ENCODE data around the gene AGAP1. TPM values are rescaled to one million over a fixed set of nuclear protein-coding genes. Genes with fewer than 3 reads are reported as not detected.

Gene AGAP1
- polyA plus RNA-seq, 2 of the 4 experiments (the other 2 are of a cell fraction): 20.2 to 21.9 TPM

GRCh38 chr2:235841863-235842262 lies 348.0 kb downstream of the AGAP1 start:
- ATAC-seq: no peak
- TF ChIP-seq MAFK (IDR thresholded peaks at IDR 0.05; ENCODE audit: partially characterized antibody) (no peak), CTCF (IDR thresholded peaks at IDR 0.05) (no peak), RNF2 (IDR thresholded peaks at IDR 0.05; ENCODE audit: borderline replicate concordance, low read depth) (no peak)
- Histone ChIP-seq H3K4me2 (no peak overlapping the region), H3K4me3 (no peak overlapping the region), H3K9me3 (no peaks in the 10 kb centered on the region), H3K4me1 (no peaks in the 10 kb centered on the region), H3K27ac (no peak overlapping the region)
- FAIRE-seq: no peak
- POLR2A ChIA-PET: no interaction called here
- WGBS (ENCODE audit: missing lambda C conversion rate): 93% methylated on average over 13 of the region's 13 CpGs
- no peak for DNase-seq (ENCODE audit: low read depth in 1 of 2, low spot score in 1 of 2)
- CTCF ChIA-PET: no interaction called here

GRCh38 chr2:235842941-235843340 lies 349.1 kb downstream of the AGAP1 start:
- FAIRE-seq (no peak), ATAC-seq (no peak), DNase-seq (ENCODE audit: low read depth in 1 of 2, low spot score in 1 of 2) (no peak)
- Histone ChIP-seq H3K4me2 (no peak overlapping the region), H3K27ac (no peak overlapping the region), H3K4me1 (no peaks in the 10 kb centered on the region), H3K9me3 (no peaks in the 10 kb centered on the region), H3K4me3 (no peak overlapping the region)
- TF ChIP-seq JUN (IDR thresholded peaks at IDR 0.05): no peak
- TF ChIP-seq PBX3 (IDR thresholded peaks at IDR 0.05): no peak
- TF ChIP-seq MYC (IDR thresholded peaks at IDR 0.05; ENCODE audit: borderline replicate concordance, low read length): no peak
- no peak for TF ChIP-seq MAFK (IDR thresholded peaks at IDR 0.05; ENCODE audit: partially characterized antibody)
- TF ChIP-seq, protein P1, sequence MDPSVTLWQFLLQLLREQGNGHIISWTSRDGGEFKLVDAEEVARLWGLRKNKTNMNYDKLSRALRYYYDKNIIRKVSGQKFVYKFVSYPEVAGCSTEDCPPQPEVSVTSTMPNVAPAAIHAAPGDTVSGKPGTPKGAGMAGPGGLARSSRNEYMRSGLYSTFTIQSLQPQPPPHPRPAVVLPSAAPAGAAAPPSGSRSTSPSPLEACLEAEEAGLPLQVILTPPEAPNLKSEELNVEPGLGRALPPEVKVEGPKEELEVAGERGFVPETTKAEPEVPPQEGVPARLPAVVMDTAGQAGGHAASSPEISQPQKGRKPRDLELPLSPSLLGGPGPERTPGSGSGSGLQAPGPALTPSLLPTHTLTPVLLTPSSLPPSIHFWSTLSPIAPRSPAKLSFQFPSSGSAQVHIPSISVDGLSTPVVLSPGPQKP (IDR thresholded peaks at IDR 0.05; ENCODE audit: low read depth, low read length): no peak
- TF ChIP-seq CTCF (IDR thresholded peaks at IDR 0.05): no peak
- TF ChIP-seq EP300 (IDR thresholded peaks at IDR 0.05): no peak
- ChIA-PET CTCF (no interaction called here), POLR2A (no interaction called here)
- 93% methylated on average over 13 of the region's 13 CpGs for WGBS (ENCODE audit: missing lambda C conversion rate)

DNA sequence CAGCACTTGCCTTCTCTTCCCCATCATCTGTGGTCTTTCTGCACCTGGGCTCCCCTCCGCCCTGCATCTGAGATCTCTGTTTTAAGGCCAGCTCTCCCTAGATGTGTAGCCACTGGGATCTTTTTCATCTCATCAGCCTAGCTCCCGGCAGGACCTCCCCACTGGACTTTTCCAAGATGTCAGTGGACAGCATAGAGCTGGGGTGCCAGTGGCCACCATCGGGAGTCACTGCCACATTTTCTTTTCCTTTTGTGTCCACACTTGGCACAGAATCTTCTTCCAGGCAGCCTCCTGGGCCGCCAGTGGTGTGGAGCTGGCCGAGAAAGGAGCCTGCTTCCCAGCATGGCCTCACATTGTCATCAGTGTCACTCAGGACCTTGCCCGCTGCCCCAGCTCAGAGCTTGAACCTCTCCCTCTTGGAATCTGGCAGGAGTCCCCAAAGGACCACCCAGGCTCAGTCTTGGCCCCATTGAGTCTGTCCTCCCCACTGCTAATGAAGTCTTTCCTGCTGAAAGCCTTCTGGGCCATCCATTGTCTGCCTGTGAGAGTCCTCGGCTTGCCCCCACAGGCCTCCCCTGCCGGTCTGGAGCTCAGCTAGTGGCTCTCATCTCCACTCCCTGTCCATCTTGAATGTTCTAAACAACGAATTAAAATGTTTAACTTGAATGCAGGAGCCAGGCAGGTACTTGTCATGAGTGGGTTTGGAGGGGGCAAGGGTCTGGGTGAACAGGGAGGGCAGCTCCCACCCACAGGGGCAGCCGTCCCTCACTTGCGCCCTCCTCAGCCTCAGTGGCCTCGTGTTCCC lies 349.9 kb downstream of the AGAP1 start:
- Histone ChIP-seq H3K27ac (no peak overlapping the region), H3K4me1 (no peaks in the 10 kb centered on the region), H3K9me3 (no peaks in the 10 kb centered on the region), H3K4me2 (no peak overlapping the region), H3K4me3 (no peak overlapping the region)
- ChIA-PET CTCF (interaction anchor here (0.5 kb wide), 1 partner anchor 26 kb away, joined by 4 read pairs; no protein-coding TSS in a partner anchor), POLR2A (no interaction called here)
- no peak for TF ChIP-seq HOXB5 (CRISPR knock-in tag; IDR thresholded peaks at IDR 0.05)
- TF ChIP-seq NFE2L2 (conservative IDR thresholded peaks at IDR 0.05; ENCODE audit: low read length): no peak
- TF ChIP-seq RFX5 (IDR thresholded peaks at IDR 0.05): no peak
- no peak for TF ChIP-seq E2F6 (IDR thresholded peaks at IDR 0.05; ENCODE audit: borderline replicate concordance, low read depth)
- TF ChIP-seq CEBPB (IDR thresholded peaks at IDR 0.05): no peak
- no peak for TF ChIP-seq FOSB (CRISPR knock-in tag; IDR thresholded peaks at IDR 0.05)
- no peak for TF ChIP-seq CHD2 (IDR thresholded peaks at IDR 0.05; ENCODE audit: low read length, partially characterized antibody)
- no peak for TF ChIP-seq HDAC2 (IDR thresholded peaks at IDR 0.05)
- TF ChIP-seq RCOR1 (IDR thresholded peaks at IDR 0.05; ENCODE audit: low read depth, low read length): no peak
- DNase-seq (ENCODE audit: low read depth in 1 of 2, low spot score in 1 of 2): no peak
- 82% methylated on average over 12 of the region's 12 CpGs for WGBS (ENCODE audit: missing lambda C conversion rate)
- FAIRE-seq: no peak
- no peak for ATAC-seq

Data from A549 (cell line).